ENCODE measurements around the gene FGF22. TPM values are rescaled to one million over a fixed set of nuclear protein-coding genes. Genes with fewer than 3 reads are reported as not detected.

The FGF22 gene
- total and polyA plus RNA-seq, 2 of the 13 experiments (the other 11 are each of a cell fraction or from before 2014, with no cell fraction given) = 0.24 TPM; not detected in 1

DNA sequence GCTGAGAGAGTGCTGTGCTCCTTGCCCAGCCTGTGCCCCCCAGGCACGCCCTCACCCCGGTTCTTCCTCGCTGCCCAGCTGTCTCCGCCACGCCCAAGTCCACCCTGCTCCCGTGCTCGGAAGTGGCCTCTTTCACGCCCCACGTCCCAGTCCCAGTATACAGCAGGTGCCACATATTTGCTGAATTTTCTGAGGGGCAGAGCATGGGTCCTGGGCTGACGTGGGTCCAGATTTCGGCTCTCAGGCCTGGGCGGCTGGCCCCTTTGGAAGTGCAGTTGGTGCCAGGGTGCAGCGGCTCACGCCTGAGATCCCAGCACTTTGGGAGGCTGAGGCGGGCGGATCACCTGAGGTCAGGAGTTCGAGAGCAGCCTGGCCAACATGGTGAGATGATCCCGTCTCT, 46.6 kb upstream of the FGF22 start:
- BruUV-seq (replicated peaks) = no TSS peak
- peaks cover 13% of the 10 kb centered on the region for H3K4me1 ChIP-seq (ENCODE audit: insufficient read depth, low read length)
- H3K79me2 ChIP-seq (ENCODE audit: insufficient read depth, low read length) = no peaks in the 10 kb centered on the region
- ChIA-PET POLR2A (no interaction called here), CTCF (ENCODE audit: low intra/inter-chr PET ratio, low total read pairs) (no interaction called here)
- no peak for FAIRE-seq
- H3K9me3 ChIP-seq (ENCODE audit: low read length) = no peaks in the 10 kb centered on the region
- ATAC-seq = no peak
- no peak overlapping the region for H3K9ac ChIP-seq (ENCODE audit: insufficient read depth, low read depth, low read length)
- DNase-seq (ENCODE audit: low spot score) = no peak
- H3K36me3 ChIP-seq (replicated peaks in 1 of 2; ENCODE audit: control insufficient read depth in 1 of 2, insufficient read depth in 2 of 2, low read length in 2 of 2) = no peaks in the 10 kb centered on the region
- H3K4me2 ChIP-seq (ENCODE audit: low read depth, low read length) = no peak overlapping the region
- TF ChIP-seq RNF219 (CRISPR knock-in tag; IDR thresholded peaks at IDR 0.05) (no peak), CHD4 (IDR thresholded peaks at IDR 0.05; ENCODE audit: borderline replicate concordance, low read length) (no peak), ZNF296 (CRISPR knock-in tag; conservative IDR thresholded peaks at IDR 0.05) (no peak), ZFP62 (CRISPR knock-in tag; IDR thresholded peaks at IDR 0.05) (no peak), POGZ (CRISPR knock-in tag; IDR thresholded peaks at IDR 0.05) (no peak), GZF1 (CRISPR knock-in tag; IDR thresholded peaks at IDR 0.05) (no peak), KLF9 (CRISPR knock-in tag; IDR thresholded peaks at IDR 0.05; ENCODE audit: low read depth) (no peak), ZNF567 (CRISPR knock-in tag; IDR thresholded peaks at IDR 0.05; ENCODE audit: borderline replicate concordance) (no peak), ZMAT3 (CRISPR knock-in tag; conservative IDR thresholded peaks at IDR 0.05) (no peak), SNAPC2 (CRISPR knock-in tag; IDR thresholded peaks at IDR 0.05) (no peak), RAD21 (CRISPR knock-in tag; IDR thresholded peaks at IDR 0.05) (no peak), ZBTB3 (CRISPR knock-in tag; IDR thresholded peaks at IDR 0.05; ENCODE audit: borderline replicate concordance, low read depth) (no peak), KDM5A (IDR thresholded peaks at IDR 0.05; ENCODE audit: borderline replicate concordance, low read length) (no peak), PHF5A (CRISPR knock-in tag; IDR thresholded peaks at IDR 0.05; ENCODE audit: low read depth, unreplicated experiment) (no peak), RORA (CRISPR knock-in tag; IDR thresholded peaks at IDR 0.05) (no peak), SMARCE1 (IDR thresholded peaks at IDR 0.05; ENCODE audit: borderline replicate concordance) (no peak), ZNF432 (CRISPR knock-in tag; IDR thresholded peaks at IDR 0.05; ENCODE audit: borderline replicate concordance) (no peak), SIX1 (CRISPR knock-in tag; IDR thresholded peaks at IDR 0.05; ENCODE audit: borderline replicate concordance) (no peak), ZNF17 (CRISPR knock-in tag; IDR thresholded peaks at IDR 0.05) (no peak), ZBTB8A (CRISPR knock-in tag; IDR thresholded peaks at IDR 0.05; ENCODE audit: borderline replicate concordance, low read depth) (no peak)
- WGBS (ENCODE audit: low lambda C conversion rate) = 29% methylated on average over 11 of the region's 18 CpGs
- no peak overlapping the region for H3K4me3 ChIP-seq (replicated peaks in 1 of 3; ENCODE audit: insufficient read depth in 1 of 3, low read depth in 2 of 3, low read length in 3 of 3)
- intact Hi-C loops (cut with micrococcal nuclease; ENCODE audit: unreplicated experiment) (no loop called here), in situ Hi-C loops (cut with HindIII; ENCODE audit: extremely low pct_ligation_motif_present, low pct_unique_long_range_greater_than_20kb) (no loop called here)
- peaks cover 26% of the 10 kb centered on the region; the same call in 1 of the 2 replicates for H4K20me1 ChIP-seq (ENCODE audit: insufficient read depth, low read length)
- no peak overlapping the region for H2AFZ ChIP-seq (ENCODE audit: low read length)
- H3K27ac ChIP-seq (ENCODE audit: extremely low read length, insufficient read depth, low read length) = no peak overlapping the region
- H3K27me3 ChIP-seq (ENCODE audit: control insufficient read depth in 1 of 2, insufficient read depth in 2 of 2, low read length in 2 of 2) = peaks cover 16 to 86% of the 10 kb centered on the region in 2 experiments
